GM21447 (cell line): ENCODE data around the gene METTL21A.

ENCODE experiments used
- ATAC-seq: cut with Tn5 transposase; IDR thresholded peaks from one replicate; pipeline ENCODE4 v1.9.1; 2021; ENCODE audit not compliant: unreplicated experiment

The METTL21A gene

GRCh38 chr2:207565736-207566500 is 59.3 kb downstream of the METTL21A start:
- no peak for ATAC-seq
